Tibial nerve (tissue), 4 donors: ENCODE data around the gene HUNK.

Experiments used
- CTCF ChIP-seq, 5 experiments: fragments of 200-600 bp in 3 of 5; fragments of 450-650 bp in 2 of 5; sonication (generic) in 3 of 5; IDR thresholded peaks; one replicate each; pipeline ENCODE4 v1.5.1; 2016 to 2019; ENCODE audit warnings: antibody characterized with exemption in 5 of 5, mild to moderate bottlenecking in 3 of 5, moderate library complexity in 2 of 5
- EP300 ChIP-seq, 2 donors: sonication (generic); formaldehyde crosslinking; IDR thresholded peaks; one replicate each; pipeline ENCODE4 v1.6.1; 2017; ENCODE audit warnings: antibody characterized with exemption in 2 of 2, mild to moderate bottlenecking in 1 of 2
- POLR2A ChIP-seq, 2 donors: fragments of 450-650 bp; IDR thresholded peaks; one replicate each; pipeline ENCODE4 v1.6.1; 2017; ENCODE audit warnings: antibody characterized with exemption in 2 of 2, mild to moderate bottlenecking in 2 of 2, moderate library complexity in 2 of 2

GRCh38 chr21:31914472-31914871 lies 41.7 kb downstream of the HUNK start:
- TF ChIP-seq CTCF (IDR thresholded peaks at IDR 0.05) (no peak), POLR2A (IDR thresholded peaks at IDR 0.05) (no peak), EP300 (IDR thresholded peaks at IDR 0.05) (no peak)
